HG03025 (cell line): ENCODE measurements around the gene OCSTAMP.

ENCODE experiments used
- ATAC-seq: cut with Tn5 transposase; IDR thresholded peaks from one replicate; pipeline ENCODE4 v1.9.1; 2021; ENCODE audit warnings: mild to moderate bottlenecking, moderate library complexity; ENCODE audit not compliant: unreplicated experiment, low FRiP score

The OCSTAMP gene

GRCh38 chr20:46573788-46574584 is 23.5 kb upstream of the OCSTAMP start:
- ATAC-seq = no peak

GRCh38 chr20:46573234-46573633 is 22.8 kb upstream of the OCSTAMP start:
- ATAC-seq = no peak

- ATAC-seq = no peak
These were observed 22.3 kb upstream of the OCSTAMP start for GRCh38 chr20:46572790-46573189.

GRCh38 chr20:46572153-46572552 is 21.7 kb upstream of the OCSTAMP start:
- ATAC-seq = no peak

- ATAC-seq = no peak
These were observed 21.0 kb upstream of the OCSTAMP start for GRCh38 chr20:46571418-46571817.

GRCh38 chr20:46570956-46571355 is 20.5 kb upstream of the OCSTAMP start:
- ATAC-seq = no peak

GRCh38 chr20:46569961-46570360 is 19.5 kb upstream of the OCSTAMP start:
- ATAC-seq = no peak

GRCh38 chr20:46568570-46569129 is 18.2 kb upstream of the OCSTAMP start:
- no peak for ATAC-seq

GRCh38 chr20:46566125-46566524 is 15.7 kb upstream of the OCSTAMP start:
- no peak for ATAC-seq

GRCh38 chr20:46564241-46564957 is 13.9 kb upstream of the OCSTAMP start:
- no peak for ATAC-seq

GRCh38 chr20:46563860-46564221 is 13.4 kb upstream of the OCSTAMP start:
- no peak for ATAC-seq

- no peak for ATAC-seq
These were observed 12.9 kb upstream of the OCSTAMP start for GRCh38 chr20:46563170-46563859.

GRCh38 chr20:46562373-46563169 is 12.1 kb upstream of the OCSTAMP start:
- no peak for ATAC-seq

- no peak for ATAC-seq
These were observed 11.5 kb upstream of the OCSTAMP start for GRCh38 chr20:46562009-46562372.

GRCh38 chr20:46559685-46560440 is 9.4 kb upstream of the OCSTAMP start:
- ATAC-seq = no peak

GRCh38 chr20:46559001-46559400 is 8.5 kb upstream of the OCSTAMP start:
- no peak for ATAC-seq

- no peak for ATAC-seq
These were observed 8.1 kb upstream of the OCSTAMP start for GRCh38 chr20:46558511-46558959.

GRCh38 chr20:46557231-46557956 is 6.9 kb upstream of the OCSTAMP start:
- ATAC-seq = no peak

GRCh38 chr20:46555370-46555956 is 5.0 kb upstream of the OCSTAMP start:
- ATAC-seq = no peak
